Activated naive CD8-positive, alpha-beta T cell treated with anti-CD3 and anti-CD28 coated beads, Interleukin-2, amount 50 U/mL, for 16 hours (primary cell): ENCODE measurements around the gene TRAF5.
A peak's percentile ranks its signal among the peaks of the same experiment; 100 is the strongest.
"Not testable (repeated sequence)": the region's sequence is repeated elsewhere in the genome, so short reads cannot be mapped to it uniquely, and the experiment has no call there.

ENCODE experiments used
- DNase-seq: peaks from one replicate; pipeline ENCODE4 v3.0.0-alpha.2; 2020; ENCODE audit warnings: low read depth, low spot score

The TRAF5 gene

DNA sequence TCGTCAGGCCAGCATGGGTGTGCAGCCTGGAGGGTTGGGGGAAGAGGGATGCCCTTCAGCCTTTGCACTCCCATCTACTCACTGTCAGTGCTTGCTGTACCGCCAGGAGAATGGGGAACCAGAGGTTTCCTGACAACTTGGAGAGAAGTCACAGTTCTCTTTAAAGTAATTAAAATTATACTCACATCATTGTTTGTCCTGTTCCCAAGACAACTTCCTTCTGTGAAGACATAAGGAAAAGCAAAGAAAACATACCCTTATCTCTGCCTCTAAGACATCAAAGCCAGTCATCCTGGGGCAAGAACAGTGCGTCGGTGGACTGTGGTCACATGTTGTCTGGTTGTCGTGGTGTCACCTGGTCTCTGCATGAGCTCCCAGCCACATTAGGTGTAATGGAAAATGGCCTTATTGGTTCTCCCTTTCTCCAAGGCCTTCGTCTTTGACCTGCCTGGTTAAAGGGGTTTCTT lies 17.6 kb downstream of the TRAF5 start:
- DNase-seq = no peak

DNA sequence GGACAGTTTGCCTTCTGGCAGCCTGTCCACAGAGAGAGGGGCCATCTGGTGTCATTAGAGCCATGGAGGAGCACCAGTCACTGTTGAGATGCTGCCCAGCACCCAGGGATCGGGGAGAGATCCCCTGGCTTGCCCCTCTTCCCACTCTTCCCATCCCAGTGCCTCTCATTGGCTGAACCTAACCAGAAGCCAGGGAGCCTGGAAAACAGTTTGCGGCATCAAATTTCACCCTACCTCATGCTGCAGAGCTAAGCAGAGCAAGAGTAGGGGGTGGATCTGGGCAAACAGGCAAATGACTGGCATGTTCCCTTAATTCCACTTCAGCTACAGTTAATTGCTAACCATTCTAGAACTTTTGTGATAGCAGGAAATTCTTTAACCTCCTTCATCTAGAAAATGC lies 19.1 kb downstream of the TRAF5 start:
- no peak for DNase-seq

DNA sequence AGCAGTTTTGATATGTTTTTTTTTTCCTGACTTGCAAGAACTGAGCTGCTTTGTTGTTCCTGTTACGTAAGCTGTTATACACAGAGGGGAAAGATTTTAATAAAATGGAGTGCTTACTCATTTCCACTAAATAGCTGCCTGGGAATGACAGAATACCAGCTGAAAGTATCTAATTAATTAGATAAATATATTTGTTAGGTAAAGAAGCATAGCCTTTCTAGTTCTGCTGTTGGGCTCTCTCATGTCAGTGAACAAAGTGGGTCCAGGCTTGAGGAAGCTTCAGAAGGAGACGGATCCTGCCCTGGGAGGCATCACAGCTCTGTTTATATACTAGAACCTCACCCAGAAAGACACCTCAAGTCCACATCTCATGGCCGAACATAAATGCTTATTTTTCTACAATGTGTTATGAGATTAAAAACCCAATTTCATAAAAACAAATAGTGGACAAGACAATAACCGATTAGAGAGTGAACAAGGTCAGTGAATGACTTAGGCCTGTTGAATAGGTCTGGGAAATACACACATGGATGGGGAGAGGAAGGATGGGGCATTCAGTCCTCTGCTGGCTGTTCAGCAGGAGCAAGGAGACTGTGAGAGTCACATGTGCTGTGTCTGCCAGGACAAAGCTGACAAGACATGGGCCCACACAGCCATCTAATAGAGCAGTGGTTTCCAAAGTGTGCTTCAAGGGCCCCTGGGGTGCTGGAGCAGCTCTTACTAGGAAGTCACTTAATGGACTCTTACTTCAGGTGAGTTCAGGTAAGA lies 20.6 kb downstream of the TRAF5 start:
- no peak for DNase-seq

DNA sequence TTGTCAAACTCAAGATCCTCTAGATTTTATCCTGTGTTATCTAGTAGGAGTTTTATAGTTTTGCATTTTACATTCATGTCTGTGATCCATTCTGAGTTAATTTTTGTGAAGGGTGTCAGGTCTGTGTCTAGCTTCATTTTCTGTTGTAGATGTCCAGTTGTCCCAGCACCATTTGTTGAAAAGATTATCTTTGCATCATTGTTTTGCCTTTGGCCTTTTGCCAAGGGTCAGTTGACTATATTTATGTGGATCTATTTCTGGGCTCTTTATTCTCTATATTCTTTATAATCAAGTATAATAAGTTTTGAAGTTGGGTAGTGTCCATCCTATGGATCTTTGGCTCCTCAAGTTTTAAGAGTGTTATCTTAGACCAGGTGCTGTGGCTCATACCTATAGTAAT lies 21.9 kb downstream of the TRAF5 start:
- DNase-seq = no peak

DNA sequence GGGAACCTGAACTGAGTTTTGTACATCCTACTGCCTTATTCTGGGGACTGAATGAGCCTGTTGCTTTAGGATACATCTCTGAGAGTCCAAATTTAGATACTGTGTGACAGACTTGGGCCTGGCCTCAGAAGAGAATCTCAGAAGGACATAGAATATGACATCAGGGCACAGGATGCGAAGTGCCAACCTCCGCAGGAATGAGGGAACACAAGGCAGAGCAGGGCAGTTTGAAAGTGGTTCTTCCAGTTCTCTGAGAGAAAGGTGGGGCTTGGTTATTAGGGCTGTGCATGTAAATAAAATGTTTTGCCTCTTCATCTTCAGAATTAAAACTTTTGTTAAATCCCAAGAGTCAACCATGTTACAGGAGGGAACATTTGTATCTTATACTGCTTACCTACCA lies 23.1 kb downstream of the TRAF5 start:
- no peak for DNase-seq

DNA sequence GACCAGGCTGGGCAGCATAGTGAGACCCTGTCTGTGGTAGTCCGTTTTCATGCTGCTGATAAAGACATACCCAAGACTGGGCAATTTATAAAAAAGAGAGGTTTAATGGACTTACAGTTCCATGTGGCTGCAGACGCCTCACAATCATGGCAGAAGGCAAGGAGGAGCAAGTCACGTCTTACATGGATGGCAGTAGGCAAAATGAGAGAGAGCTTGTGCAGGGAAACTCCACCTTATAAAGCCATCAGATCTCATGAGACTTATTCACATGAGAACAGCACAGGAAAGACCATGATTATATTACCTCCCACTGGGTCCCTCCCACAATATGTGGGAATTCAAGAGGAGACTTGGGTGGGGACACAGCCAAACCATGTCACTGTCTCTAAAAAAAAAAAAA lies 25.4 kb downstream of the TRAF5 start:
- not testable (repeated sequence) for DNase-seq

DNA sequence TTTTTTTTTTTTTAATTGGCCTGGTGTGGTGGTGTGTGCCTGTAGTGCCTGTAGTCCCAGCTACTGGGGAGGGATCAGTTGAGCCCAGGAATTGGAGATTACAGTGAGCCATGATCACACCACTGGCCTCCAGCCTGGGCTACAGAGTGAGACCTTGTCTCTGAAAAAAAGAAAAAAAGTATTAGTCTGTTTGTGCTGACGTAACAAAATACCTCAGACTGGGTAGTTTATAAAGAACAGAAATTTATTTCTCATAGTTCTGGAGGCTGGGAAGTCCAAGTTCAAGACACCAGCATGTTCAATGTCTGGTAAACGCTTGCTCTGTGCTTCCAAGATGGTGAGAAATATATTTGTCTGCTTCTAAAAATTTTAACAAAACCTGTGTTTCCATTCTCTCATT lies 25.8 kb downstream of the TRAF5 start:
- no peak for DNase-seq

DNA sequence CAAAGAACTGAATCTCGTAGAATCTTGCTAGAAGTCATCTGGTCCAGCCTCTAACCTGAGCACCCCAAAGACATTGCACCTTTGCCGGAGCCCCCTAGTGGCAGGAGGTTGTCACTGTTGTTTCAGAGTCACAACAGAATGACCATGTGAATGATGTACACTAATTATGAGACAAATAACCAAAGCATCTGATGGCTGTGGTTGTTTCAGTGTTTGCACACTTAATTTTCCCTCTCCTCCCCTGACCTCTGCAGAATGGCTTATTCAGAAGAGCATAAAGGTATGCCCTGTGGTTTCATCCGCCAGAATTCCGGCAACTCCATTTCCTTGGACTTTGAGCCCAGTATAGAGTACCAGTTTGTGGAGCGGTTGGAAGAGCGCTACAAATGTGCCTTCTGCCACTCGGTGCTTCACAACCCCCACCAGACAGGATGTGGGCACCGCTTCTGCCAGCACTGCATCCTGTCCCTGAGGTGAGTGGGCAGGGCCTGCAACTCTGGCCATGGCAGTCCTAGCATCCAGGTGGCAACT lies 26.4 kb downstream of the TRAF5 start:
- peak; percentile 32 for DNase-seq

DNA sequence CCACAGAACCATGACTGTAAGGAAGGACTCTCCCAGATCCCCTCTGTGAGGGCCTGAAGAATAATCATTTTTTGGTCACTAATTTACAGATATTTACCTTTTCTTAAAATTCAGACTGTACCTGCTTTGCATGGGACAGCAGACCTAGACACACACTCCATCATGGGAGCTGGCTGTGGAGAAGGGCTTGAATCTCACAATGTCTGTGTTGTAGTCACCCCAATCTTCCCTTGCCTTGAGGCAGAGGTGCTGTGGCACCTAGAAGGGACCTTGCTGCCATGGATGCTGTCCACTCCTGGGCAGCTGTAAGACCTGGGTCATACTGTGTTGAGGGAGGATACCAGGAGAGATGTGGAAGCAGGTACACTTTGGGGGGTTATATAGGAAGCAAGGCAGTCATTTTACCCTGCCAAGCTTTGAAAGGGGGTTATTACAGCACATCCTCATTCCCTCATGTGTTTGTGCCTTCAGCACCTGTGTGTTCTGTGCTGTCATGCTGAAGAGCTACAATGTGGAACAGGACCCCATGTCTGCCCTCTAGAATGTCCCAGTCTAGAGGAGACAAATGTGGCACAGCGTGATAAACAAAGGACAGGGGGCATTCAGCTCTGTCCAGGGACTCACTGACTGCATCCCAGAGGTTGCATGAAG lies 27.1 kb downstream of the TRAF5 start:
- no peak for DNase-seq

DNA sequence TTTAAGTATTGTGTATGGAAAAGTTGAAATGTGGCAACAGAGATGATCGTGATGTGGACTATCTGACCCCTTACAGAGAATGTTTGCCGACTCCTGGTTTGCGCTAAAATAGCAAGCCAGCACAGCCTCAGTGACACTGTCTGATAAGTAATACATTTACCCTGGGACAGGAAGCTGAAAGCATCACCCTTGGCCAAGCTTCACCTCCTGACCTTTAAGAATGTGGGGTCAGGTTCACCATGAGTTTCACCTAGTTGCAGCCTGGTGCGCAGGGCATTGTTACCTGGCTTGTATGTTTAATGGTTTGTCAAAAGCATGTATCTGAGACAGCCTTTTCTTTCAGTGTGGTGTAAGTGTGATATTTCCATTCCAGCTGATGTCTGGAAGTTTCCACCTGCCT lies 29.2 kb downstream of the TRAF5 start:
- DNase-seq = no peak

DNA sequence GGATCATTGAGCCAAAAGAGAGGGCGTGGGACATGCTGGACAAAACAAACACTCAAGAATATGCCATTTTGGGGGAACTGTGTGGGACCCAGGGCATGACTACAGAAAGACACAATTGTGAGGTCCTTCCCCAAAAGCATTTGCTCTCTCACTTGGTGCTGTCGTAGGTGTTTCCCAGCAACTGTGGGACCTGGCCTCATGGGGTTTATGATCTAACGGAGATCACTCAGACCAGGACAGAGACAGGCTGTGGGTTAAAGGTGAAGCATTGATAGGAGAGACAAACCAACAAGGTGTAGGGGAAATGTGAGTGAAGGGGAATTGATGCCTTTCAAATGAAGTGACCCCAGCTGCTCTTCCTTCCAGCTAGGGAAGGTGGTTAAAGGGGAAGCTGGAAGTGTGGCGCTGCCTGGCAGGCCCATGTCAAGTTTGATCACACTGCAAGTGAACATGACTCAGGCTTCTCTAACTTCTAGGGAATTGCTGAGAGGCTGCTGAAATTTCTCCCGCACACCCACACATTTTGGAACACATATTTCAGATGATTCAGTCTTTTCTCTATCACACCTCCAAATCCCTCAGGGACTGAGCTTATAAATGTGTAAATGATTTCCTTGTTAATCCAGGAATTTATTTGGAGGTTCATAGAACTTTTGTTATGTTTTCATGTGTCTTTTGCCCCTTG lies 30.2 kb downstream of the TRAF5 start:
- DNase-seq = no peak

DNA sequence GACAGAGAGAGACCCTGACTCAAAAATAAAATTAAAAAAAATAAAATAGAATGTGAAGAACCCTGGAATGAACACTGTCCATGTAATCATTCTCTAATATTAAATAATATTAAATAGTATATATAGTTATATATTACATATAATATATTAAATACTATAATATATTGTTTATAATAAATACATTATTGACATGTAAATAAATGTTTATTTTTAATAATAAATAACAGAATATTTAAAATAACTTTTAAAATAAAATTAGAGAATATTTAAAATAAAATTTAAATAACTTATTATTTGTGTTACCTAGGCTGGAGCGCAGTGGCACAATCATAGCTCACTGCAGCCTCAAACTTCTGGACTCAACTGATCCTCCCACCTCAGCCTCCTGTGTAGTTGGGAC lies 32.1 kb downstream of the TRAF5 start:
- no peak for DNase-seq

DNA sequence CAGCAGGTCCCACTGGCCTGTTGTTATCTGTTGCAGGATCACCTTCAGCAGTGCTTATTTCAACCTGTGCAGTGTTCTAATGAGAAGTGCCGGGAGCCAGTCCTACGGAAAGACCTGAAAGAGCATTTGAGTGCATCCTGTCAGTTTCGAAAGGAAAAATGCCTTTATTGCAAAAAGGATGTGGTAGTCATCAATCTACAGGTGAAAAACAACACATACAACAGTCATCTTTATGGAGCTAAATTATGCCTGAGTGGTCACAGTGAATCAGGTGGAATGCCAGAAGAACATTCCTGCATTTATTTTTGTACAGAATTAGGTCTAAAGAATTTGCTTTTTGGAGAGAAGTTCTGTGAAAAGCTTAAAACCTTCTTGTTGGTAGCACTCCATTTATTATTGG lies 33.2 kb downstream of the TRAF5 start:
- DNase-seq = no peak

DNA sequence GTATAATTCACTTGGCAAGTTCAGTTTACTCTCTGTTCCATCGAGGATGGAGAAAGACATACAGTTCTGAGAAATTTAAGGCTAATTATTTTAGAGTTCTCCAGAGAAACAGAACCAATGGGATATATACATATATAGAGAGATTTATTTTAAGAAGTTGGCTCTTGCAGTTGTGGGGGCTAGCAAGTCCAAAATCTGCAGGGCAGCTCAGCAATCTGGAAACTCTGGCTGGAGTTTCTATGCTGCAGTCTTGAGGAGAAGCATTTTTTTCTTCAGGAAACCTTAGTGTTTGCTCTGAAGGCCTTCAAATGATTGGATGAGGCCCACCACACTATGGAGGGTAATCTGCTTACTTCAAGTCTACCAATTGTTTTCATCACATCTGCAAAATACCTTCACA lies 34.6 kb downstream of the TRAF5 start:
- no peak for DNase-seq

DNA sequence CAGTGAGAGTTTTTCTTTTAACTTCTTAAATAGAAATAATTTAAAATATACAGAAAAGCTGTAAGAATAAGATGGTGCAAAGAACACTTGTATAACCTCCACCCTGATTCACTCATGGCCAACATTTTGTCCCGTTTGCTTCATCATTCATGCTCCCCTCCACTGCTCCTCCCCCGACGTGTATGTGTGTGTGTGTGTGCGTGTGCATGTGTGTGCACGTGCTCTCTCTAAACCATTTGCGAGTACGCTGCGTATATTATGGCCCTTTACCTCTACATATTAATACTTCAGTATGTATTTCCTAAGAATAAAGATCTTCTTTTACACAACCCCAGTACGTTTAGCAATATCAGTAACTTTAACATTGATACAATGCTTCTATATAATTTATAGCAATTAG lies 43.0 kb downstream of the TRAF5 start:
- no peak for DNase-seq

DNA sequence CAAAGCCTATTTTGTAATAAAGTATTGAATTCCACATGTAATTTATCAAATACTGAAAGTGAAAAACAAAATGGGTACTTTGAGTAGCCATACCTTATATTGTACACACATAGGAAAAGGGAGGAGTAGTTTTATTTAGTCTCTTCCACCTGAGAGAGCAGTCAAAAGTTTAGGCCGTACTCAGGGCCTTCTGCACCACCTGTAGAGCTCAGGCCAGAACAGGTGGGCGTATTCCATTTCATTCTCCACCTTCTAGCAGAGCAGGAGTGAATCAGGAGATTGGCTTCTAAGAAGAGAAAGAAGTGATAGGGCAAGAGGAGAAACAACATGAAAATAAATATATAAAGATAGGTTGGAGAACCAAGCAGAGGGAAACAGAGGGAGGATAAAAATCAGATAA lies 44.0 kb downstream of the TRAF5 start:
- no peak for DNase-seq

DNA sequence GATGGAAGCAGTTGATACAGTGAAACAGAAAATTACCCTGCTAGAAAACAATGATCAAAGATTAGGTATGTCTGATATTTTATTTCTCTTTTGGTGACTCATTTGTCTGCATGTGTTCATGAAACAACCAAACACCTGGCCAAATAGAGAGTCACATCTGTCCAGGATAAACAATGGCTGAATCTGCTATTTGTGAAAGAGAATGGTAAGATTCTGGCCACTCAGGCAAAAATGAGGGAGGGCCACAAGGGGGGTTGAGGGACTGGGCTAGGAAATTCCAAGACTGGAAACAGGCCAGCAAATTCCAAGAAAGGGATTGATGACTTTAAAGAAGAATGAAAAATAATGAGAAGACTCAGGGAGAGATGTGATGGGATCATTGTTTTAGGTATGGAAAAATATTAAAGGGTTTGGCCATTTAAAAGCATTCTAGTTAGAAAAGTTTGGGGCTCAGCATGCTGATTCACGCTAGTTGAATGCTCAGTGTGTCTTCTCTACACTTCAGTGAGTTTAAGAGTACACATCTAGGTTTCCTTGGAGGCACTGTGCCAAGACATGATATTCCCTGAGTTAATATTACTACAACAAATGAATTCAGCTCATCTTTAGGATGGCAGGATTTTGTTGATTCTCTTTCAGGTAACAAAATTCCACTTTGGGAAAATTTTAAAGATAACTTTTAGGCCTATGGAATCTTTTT lies 44.9 kb downstream of the TRAF5 start:
- no peak for DNase-seq

DNA sequence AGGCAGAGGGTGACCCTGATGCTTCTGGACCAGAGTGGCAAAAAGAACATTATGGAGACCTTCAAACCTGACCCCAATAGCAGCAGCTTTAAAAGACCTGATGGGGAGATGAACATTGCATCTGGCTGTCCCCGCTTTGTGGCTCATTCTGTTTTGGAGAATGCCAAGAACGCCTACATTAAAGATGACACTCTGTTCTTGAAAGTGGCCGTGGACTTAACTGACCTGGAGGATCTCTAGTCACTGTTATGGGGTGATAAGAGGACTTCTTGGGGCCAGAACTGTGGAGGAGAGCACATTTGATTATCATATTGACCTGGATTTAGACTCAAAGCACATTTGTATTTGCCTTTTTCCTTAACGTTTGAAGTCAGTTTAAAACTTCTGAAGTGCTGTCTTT lies 45.8 kb downstream of the TRAF5 start:
- DNase-seq = no peak

DNA sequence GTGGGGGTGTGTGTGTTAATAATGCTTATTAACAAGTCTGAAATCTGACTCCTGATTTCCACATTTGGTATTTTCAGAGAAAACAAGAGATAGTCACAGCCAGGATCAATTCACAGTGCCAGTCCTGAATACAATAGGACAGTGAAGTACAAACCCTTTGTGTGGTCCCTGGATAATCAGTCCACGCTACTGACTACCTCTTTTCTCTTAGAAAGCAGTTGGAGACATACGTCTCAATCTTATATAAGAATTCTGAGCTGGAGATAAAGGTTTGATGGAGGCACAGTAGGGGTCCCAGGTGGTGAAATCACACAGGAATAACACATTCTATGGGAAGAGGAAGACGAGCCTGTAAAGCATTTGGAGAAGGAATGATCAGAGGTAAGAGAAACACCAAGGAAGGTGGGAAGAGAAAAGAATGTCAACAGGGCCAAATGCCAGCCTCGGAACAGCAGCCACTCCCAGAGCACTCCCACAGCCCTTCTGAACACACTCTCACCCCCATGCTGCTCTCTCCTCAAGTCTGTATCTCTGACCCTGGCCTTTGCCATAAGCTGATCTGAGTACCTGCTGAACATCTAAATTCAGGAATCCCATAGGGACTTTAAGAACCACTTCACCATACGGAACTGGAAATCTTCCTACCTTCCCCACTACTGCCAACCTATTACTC lies 48.6 kb downstream of the TRAF5 start:
- DNase-seq = no peak

DNA sequence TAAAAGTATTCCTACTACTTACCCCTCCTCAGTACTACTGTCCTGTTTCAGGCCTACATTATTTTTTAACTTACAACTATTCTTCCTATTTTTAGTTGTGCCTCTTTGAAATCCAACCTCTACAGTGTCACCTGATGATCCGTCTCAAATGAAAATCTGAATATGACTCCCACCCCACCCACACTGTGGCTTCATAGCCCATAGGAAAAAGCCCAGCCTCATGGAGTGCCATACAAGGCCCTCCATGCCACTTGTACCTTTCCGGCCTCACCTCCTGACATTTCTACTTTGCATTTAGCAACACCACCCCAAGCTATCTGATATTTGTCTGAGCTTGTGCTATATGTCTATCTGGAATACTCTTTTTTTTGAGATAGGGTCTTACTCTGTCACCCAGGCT lies 49.3 kb downstream of the TRAF5 start:
- no peak for DNase-seq

DNA sequence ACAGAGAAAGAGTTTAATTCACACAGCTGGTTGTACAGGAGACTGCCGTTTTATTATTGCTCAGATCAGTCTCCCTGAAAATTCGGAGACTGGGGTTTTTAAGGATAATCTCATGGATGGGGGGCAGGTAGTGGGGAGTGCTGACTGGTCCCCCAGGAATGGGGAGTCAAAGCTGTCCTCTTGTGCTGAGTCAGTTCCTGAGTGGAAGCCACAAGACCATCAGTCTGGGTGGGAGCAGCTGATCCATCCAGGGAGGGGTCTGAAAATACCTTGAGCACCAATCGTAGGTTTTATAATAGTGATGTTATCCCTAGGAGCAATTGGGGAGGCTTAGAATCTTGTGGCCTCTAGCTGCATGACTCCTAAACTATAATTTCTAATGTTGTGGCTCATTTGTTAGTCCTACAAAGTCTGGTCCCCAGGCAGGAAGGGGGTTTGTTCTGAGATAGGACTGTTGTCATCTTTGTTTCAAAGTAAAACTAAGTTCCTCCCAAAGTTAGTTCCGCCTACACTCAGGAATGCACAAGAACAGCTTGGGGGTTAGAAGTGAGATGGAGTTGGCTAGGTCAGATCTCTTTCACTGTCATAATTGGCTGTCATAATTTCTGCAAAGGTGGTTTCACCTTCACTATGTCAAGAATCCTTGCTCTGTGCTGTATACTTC lies 50.3 kb downstream of the TRAF5 start:
- no peak for DNase-seq
